ENCODE data around the gene MMP7. TPM values are rescaled to one million over a fixed set of nuclear protein-coding genes. Genes with fewer than 3 reads are reported as not detected.

Gene MMP7
- total RNA-seq, 1 experiment from 2014 or later: not detected

GRCh38 chr11:102527684-102528083 is 2.9 kb downstream of the MMP7 start:
- Histone ChIP-seq H4K8ac (replicated peaks; ENCODE audit: insufficient read length, low read depth, low read length) (no peak overlapping the region), H2BK15ac (ENCODE audit: low read depth, low read length) (no peak overlapping the region), H3K9me3 (ENCODE audit: control insufficient read depth, low read depth, low read length) (no peaks in the 10 kb centered on the region), H2BK12ac (ENCODE audit: insufficient read length, low read depth, low read length) (no peak overlapping the region), H2BK20ac (ENCODE audit: low read depth, low read length, poor library complexity, severe bottlenecking) (no peak overlapping the region), H3T11ph (ENCODE audit: low read length) (no peak overlapping the region), H3K18ac (ENCODE audit: insufficient read length, low read depth, low read length) (no peak overlapping the region), H3K9ac (ENCODE audit: extremely low read depth, insufficient read length, low read length) (no peak overlapping the region), H3K56ac (ENCODE audit: insufficient read length, low read depth, low read length) (no peak overlapping the region), H2AK5ac (ENCODE audit: insufficient read length, low read length) (no peak overlapping the region), H3K79me2 (ENCODE audit: insufficient read depth, low read length) (no peaks in the 10 kb centered on the region), H3K27me3 (ENCODE audit: insufficient read depth, low read length) (no peaks in the 10 kb centered on the region), H2BK5ac (ENCODE audit: insufficient read length, low read length) (no peak overlapping the region), H3K4me2 (ENCODE audit: insufficient read depth, insufficient read length, low read length) (no peak overlapping the region), H3K23me2 (ENCODE audit: insufficient read length, low read depth, low read length, poor library complexity, severe bottlenecking) (no peaks in the 10 kb centered on the region), H3K27ac (ENCODE audit: insufficient read length, low read depth, low read length) (no peak overlapping the region), H2AFZ (ENCODE audit: low read length) (no peak overlapping the region), H3K79me1 (ENCODE audit: insufficient read depth, low read depth, low read length, poor library complexity, severe bottlenecking) (no peaks in the 10 kb centered on the region), H3K4ac (ENCODE audit: low read depth, low read length) (no peak overlapping the region), H3K4me1 (ENCODE audit: insufficient read depth, low read length) (peaks cover 3% of the 10 kb centered on the region; the same call in 1 of the 2 replicates), H4K20me1 (ENCODE audit: control insufficient read depth, insufficient read depth, insufficient read length) (no peaks in the 10 kb centered on the region), H2BK120ac (ENCODE audit: low read depth, low read length, poor library complexity, severe bottlenecking) (no peak overlapping the region), H4K5ac (ENCODE audit: insufficient read length, low read depth, low read length) (no peak overlapping the region), H3K23ac (ENCODE audit: insufficient read length, low read depth, low read length) (no peak overlapping the region), H4K91ac (ENCODE audit: insufficient read length, low read depth, low read length) (no peak overlapping the region), H3K14ac (ENCODE audit: insufficient read depth, low read length) (no peak overlapping the region)
- H3K36me3 Mint-ChIP-seq (ENCODE audit: insufficient read depth in 1 of 3, low read depth in 3 of 3): no peaks in the 10 kb centered on the region
- H3K27ac Mint-ChIP-seq: no peak overlapping the region
- peaks cover 2 to 3% of the 10 kb centered on the region in 2 experiments; a peak in 2 of 4 replicates for H3K4me1 Mint-ChIP-seq
- H3K9me3 Mint-ChIP-seq: no peaks in the 10 kb centered on the region
- H3K4me3 Mint-ChIP-seq: no peak overlapping the region
- no CpG with 5 or more reads among the region's 2 CpGs for WGBS (ENCODE audit: extremely low coverage, insufficient read length, low lambda C conversion rate)
- no peak for DNase-seq
- TF ChIP-seq CTCF (conservative IDR thresholded peaks at IDR 0.05): no peak
- no peaks in the 10 kb centered on the region for H3K27me3 Mint-ChIP-seq (ENCODE audit: low read depth)
